Nucleus accumbens (tissue), 56 donors: ENCODE data around the gene MXRA8.

ENCODE experiments used
- DNase-seq, 56 donors: peaks; one replicate each; lab custom pipeline; 2025; lab: John Stamatoyannopoulos, UW

Gene MXRA8

GRCh38 chr1:1338278-1338677, 20.1 kb downstream of the MXRA8 start:
- no peak for DNase-seq

- peak in 1 of 56 donors; percentile 41 for DNase-seq
Measured at GRCh38 chr1:1337793-1338147, 20.6 kb downstream of the MXRA8 start.

- no peak for DNase-seq
Measured at GRCh38 chr1:1336931-1337792, 21.2 kb downstream of the MXRA8 start.

- DNase-seq, result no peak
Measured at GRCh38 chr1:1336446-1336845, 21.9 kb downstream of the MXRA8 start.

- no peak for DNase-seq
Measured at GRCh38 chr1:1335792-1336248, 22.5 kb downstream of the MXRA8 start.

- no peak for DNase-seq
Measured at GRCh38 chr1:1335283-1335682, 23.1 kb downstream of the MXRA8 start.

GRCh38 chr1:1334835-1335234, 23.5 kb downstream of the MXRA8 start:
- DNase-seq, result no peak

- DNase-seq, result no peak
Measured at GRCh38 chr1:1333551-1334241, 24.7 kb downstream of the MXRA8 start.

- DNase-seq, result no peak
Measured at GRCh38 chr1:1332774-1333480, 25.4 kb downstream of the MXRA8 start.

GRCh38 chr1:1332031-1332755, 26.2 kb downstream of the MXRA8 start:
- DNase-seq, result no peak

GRCh38 chr1:1331068-1331965, 27.0 kb downstream of the MXRA8 start, which contains the start of gene TAS1R3:
Gene TAS1R3 (plus strand): TSS chr1:1331280. CDS start chr1:1331346, 66 bp downstream.
- no peak for DNase-seq

GRCh38 chr1:1330366-1331067, 27.8 kb downstream of the MXRA8 start:
- DNase-seq, result no peak

- no peak for DNase-seq
Measured at GRCh38 chr1:1329304-1330210, 28.8 kb downstream of the MXRA8 start.

- DNase-seq, result no peak
Measured at GRCh38 chr1:1328254-1328653, 30.1 kb downstream of the MXRA8 start.

GRCh38 chr1:1327291-1327690, 31.1 kb downstream of the MXRA8 start:
- no peak for DNase-seq

- no peak for DNase-seq
Measured at GRCh38 chr1:1326075-1326605, 32.2 kb downstream of the MXRA8 start.

- DNase-seq, result no peak
Measured at GRCh38 chr1:1325288-1326074, 32.9 kb downstream of the MXRA8 start.
